Activated CD4-positive, CD25-positive, alpha-beta regulatory T cell treated with anti-CD3 and anti-CD28 coated beads, Interleukin-2, amount 50 U/mL, for 24 hours (primary cell): Measurements from ENCODE around the gene IGSF3.
A peak's percentile ranks its signal among the peaks of the same experiment; 100 is the strongest.

ENCODE experiments used
- ATAC-seq, 2 donors: fragments of 150-1000 bp; cut with Tn5 transposase; one replicate each; pipeline ENCODE4 v1.10.0; 2021; ENCODE audit warnings: mild to moderate bottlenecking in 1 of 2, moderate library complexity in 1 of 2

Gene IGSF3

DNA sequence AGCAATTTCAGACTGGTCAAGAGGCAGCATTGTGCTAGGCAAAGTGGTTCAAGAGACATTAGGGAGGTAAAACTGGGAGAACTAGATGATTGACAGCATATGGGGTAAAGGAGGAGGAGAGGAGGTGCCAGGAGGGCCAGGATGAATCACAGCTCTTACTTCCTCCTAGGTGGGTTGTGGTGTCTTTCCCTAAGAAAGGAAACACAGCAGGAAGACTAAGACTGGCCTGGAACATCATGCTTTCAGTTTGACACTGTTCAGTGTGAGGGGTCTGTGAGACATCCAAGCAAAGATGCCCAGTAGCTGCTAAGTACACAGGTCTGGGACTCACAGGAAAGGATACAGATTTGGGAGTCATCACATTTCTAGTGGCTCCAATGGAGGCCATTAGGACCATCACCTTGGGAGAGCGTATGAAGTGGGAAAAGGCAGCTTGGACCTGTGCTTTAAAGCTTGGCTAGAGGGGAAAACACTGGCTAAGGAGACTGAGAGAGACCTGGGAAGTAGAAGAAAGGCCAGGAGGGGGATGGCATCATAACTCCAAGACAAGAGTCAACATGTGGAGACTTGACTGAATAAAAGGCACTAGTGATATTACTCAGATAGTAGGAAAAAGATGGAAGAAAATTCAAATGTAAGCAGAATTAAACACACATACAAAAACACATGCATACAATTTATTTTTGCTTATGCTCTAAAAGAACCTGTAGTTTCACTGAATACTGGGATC lies 114.0 kb downstream of the IGSF3 start:
- no peak for ATAC-seq

DNA sequence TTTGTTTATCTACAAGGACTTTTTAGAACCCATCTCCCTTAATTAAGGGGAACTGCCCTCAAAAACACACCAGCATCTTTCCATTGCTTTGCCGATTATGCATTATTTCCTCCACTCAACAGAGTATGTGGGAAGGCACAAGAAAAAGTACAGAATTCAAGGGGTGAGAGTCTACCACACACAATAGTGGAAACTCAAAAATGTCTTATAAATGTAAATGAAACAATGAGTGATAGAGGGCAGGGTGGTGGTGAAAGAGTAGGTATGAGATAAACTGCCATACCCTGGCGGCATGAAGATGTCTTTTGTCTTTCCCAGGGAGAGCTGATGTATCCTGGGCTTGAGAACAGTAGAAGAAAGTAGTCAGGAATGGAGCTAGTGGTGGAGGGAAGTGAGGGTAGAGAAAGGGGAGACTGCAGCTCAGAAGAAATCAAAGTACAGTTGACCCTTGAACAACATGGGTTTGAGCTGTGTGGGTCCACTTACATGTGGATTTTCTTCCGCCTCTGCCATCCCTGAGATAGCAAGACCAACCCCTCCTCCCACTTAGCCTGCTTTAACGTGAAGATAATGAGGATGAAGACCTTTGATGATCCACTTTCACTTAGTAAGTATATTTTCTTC lies 121.1 kb downstream of the IGSF3 start:
- peak in 1 of 2 donors; percentile 36 for ATAC-seq

DNA sequence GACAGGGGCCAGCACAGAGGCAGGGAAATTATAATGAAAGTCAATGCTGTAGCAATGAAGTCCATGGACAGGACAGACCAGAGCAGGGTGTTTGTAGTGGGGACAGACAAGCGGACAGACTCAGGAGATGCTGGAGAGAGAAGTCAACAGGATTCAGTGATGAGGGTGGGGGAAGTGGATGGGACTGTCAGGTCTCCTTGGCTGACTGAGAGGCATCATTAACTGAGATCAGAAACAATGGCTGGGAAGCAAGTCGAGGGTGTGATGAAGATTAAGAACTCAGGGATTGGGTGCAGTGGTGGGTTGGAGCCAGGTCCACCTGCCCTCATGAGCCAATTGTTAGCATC lies 122.2 kb downstream of the IGSF3 start:
- no peak for ATAC-seq

DNA sequence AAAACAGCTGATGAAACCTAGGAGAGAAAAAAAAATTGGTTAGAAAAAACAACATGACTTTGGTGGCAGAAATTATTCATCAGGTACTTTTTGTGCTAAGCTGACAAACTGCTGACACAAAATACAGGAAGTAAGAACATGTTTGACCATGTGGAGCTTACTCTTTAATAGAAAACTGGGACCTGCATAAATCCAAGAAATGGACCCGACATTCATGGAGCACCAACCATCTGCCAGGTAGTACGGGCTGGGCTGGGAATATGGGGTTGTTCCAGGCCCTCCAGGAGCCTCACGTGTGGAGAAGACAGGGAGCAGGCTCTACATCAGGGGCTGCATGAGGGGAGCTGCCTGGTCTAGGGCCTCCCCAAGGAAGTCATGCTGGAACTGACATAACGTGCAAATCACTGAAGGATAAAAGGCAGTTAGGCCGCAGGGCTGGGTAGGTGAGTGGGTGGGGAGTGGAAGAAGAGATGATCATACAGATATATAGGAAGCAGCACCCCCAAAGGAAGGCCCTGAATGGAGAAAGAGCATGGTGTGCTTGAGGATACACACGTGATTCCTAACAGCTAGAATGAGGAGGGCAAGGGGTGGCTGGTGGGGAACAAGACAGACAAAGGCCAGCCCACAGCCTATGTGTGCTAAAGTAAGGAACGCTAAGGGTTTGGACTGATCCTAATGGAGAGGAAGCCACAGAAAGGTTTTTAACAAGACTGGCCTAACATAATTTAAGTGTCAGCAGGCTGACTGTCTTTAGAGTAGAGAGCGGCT lies 122.8 kb downstream of the IGSF3 start:
- peak; percentile 41 to 48 for ATAC-seq

DNA sequence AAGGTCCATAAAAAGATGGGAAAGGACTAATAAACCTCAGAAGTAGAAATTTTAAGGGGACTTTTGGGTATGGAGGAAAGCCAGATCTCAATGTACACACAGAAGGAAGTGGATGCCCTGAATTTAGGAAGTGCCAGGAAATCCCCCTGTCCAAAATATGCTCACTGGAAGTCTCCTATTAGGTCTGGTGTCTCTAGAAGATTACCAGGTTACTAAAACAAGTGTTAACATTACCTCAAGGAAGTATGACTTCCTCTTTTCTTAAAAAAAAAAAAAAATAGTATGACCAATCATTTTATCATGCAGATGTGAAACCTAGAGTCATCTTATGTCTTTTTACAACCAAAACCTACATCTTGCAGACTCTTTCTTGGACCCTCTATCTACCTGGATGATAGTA lies 127.4 kb downstream of the IGSF3 start:
- peak; percentile 39 to 40 for ATAC-seq

DNA sequence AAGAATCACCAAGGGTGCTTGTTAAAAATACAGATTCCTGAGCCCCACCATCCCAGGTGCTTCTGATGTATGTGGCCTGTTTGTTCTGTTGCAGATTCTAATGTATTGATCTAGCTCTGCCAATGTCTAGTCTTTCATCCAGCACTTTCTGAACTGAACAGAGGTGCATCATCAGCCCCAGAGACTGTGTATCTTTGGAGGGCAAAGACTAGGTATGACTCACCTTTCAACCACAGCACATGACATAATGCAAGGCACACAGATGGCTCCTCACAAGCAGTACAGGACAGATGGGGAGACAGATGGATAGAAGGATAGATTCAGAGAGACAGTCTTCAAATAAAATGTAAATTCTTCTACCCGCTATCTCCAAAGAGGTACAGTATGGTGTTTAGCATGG lies 129.0 kb downstream of the IGSF3 start:
- peak; percentile 91 to 92 for ATAC-seq

DNA sequence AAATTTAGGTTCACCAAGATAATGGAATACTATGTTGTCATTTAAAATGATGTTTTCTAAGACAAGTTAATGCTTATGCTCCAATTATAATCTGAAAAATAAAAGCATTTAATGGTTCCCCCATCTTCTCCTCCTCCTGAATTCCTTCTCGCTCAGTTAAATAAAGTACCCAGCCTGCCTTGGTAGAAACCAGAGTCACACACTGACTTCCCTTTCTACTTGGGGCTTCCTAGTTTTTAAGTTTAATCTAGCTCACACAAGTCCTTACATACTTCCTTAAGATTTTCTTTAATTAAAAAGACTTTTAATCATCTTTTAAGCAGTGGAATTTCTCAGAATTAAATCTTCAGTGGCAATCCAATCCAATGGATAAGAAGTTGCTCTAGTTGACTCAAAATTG lies 129.6 kb downstream of the IGSF3 start:
- ATAC-seq = no peak

DNA sequence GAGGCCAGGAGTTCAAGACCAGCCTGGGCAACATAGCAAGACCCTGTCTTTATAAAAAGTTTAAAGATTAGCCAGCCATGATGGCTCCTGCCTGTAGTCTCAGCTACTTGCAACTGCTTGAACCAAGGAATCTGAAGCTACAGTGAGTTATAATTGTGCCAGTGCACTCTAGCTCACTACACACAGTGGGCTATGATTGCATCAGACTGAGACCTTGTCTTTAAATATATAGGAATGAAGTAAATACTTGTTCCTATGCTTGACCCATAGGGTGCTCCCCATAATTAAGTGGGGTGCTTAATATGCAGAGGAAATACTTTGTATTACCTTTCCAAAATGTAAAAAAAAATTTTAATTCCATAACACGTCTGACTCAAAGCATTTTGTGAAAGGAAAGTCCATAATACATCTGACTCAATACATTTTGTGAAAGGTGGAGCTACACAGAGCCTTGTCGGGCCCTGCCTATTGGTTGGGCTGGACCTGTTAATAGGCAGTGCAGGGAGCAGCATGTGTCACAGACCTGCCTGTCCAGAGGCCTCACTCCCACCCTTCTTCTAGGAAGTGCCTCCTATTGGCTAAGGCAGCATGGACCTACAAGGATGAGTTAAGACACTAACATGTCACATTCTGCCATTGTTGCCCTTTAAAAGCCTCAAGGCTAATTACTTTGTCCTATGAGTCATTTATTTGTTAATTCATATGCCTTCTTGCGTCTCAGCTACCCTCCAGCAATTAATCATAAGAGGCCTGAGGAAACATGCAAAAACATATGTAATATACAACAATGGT lies 130.3 kb downstream of the IGSF3 start:
- ATAC-seq = peak; percentile 40 to 49

DNA sequence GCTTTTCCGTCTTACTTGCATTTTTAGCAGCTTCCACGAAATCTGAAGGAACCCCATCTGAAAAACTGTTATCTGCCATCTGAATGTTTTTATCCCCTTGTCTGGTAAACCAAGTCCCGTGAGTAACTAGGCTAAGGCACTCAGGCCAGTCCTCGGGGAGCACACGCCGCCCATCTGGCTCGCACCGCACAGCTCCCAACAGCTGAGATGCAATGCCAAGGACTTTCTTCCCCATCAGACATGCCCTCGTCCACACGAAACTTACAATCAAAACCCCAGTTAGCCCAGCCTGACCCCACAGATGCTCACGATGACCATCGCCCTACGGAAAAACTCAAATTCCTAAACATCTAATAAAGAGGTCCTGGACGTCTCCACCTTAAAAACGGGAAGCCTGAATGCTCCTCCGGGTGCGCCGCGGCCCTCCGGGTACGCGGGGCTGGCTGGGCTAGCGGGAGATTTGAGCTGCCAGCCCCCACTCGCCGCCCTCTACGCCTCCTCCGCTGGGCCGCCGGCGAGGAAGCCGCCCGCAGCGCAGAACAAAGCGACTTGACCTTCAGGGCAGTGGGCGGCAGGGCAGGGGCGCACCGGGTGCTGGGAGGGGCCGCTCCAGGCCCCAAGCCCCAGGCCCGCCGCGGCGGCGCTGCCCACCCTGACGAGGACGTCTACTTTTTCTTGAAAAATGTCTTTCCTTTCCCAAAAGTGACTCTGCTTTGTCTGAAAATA lies 133.4 kb downstream of the IGSF3 start:
- ATAC-seq = no peak

DNA sequence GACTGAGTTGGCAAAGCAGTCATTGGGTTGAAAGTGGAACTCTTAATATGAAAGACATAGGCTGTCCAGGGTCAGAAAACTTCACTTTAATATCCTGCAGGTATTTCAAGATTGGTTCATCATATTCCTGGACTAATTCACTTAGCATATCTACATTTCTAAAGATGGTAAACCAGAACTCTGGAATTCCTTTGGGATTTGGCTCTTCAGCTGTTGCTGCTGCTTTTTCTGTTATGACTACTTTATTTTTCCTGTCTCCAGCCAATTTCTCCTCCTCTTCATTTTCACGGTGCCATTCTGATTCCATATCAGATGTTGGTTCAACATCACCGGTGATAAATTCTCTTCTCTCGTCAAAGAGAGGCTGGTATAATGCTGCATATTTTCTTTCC lies 134.1 kb downstream of the IGSF3 start:
- no peak for ATAC-seq

DNA sequence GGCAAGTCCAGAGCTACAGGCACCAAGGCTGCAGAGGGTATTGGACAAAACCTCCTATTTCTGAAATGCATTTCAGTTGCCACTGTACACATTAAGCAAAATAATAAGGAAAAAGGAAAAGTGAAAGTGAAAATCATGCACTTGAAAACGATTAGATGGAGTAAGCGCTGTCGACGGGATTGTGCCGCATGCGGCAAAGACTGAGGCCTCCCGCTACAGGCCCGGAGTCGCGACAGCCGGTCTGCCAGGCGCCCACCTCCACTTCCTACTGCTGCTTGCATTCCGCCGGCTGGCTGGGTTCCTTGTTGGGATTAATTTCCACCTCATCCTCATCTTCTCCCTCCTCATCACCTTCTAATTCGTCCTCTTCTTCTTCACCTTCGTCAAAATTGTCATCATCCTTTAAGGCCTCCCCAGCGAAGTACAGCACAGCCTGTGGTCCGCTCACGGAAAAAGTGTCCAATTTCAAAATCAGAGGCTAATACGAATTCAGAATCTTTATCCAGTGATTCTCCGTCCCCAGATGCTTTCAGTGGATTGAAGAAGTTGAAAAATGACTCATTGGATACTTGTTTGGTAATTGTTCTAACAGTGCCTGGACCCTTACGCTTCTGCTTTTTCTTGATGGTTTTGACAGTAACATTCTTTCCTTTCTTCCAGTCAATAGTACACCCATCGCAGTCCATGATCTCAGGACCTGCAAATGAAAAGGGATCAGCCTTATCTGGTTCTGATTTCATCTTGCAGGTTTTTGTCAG lies 134.7 kb downstream of the IGSF3 start:
- no peak for ATAC-seq

DNA sequence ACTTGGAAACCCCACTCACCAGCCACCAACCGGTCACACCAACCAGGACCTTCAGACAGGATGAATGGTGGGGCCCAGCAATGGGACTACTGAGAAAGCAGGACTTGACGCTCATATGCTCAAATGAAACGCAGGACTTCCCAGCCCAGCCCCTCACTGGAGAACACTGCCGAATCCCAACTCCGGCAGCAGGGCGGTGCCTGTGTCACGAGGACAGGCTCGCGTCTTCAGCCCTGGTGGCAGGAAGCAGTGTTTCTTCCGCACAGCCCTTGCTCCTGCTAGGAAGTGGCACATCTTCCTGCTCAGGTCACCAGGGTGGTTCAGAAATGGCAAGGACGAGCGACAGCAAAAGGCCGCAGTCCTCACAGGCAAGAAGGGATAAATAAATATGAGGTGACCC lies 135.6 kb downstream of the IGSF3 start:
- ATAC-seq = no peak

DNA sequence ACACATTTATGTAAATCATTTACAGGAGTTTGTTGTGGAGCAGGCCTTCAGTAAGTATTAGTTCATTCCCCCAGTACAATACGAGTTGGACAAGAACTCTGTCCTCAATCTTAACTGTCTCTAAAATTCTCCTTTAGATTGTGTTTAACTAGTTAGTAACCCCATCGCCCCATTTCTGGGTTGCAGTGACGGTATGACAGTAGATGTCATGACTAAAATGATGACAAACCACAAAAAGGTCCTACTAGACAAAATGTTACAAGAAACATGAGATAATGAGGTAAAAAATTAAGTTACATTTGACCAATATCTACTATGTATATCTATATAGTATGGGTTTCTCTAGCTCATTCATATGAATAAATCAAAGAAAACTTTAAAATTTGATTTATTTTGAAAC lies 137.9 kb downstream of the IGSF3 start:
- no peak for ATAC-seq

DNA sequence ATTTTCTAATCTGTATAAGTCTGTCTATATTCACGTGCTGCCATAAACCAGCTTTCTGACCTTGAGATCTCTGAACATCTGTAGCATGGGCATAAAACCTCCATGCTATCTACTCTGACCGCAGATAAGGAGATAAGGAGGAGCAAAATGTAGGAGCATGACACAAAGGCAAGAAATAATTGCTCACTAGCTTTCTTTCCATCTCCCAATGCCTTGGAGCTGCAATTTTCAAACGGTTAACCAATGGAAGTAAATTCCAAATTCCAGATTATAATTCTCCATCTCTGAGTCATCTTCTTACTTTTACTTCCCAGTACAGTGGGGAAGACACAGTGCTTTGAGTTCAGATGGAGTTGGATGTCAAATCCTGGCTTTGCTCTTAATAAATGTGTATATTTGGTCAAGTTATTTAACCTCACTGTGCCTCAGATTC lies 138.3 kb downstream of the IGSF3 start:
- ATAC-seq = no peak

DNA sequence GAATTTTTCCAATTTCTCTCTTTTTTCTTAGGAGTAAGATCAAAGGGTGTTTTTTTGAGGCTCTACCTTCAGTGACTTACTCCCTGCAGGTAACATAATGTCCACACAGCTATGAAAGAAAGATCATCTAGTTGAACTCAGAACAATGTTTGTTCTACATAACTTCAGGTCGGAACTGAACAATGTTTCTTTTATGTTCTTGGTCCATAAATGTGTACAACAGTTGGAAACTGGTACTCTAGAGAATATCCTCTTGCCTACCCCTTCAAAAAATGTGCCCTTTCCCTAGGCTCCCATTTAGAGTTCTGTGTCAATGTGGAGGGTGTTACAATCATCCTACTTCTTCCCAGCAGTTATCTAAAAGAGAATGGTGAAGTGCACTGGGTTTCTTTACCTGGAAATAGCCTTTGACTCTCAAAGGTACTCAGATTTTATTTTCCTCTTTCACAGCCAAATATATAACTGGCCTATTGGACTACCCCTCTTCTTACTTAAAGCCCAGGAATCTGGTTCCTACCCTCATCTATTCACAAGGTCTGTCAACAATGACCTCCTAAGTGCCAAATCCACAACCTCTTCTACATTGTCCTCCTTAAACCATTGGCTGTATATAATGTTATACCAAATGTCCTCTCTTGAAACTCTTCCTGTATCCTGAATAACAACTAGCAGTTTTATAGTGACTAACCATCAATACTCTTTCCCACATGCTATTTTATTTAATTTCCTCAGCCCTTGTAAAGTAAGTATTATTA lies 139.0 kb downstream of the IGSF3 start:
- no peak for ATAC-seq

DNA sequence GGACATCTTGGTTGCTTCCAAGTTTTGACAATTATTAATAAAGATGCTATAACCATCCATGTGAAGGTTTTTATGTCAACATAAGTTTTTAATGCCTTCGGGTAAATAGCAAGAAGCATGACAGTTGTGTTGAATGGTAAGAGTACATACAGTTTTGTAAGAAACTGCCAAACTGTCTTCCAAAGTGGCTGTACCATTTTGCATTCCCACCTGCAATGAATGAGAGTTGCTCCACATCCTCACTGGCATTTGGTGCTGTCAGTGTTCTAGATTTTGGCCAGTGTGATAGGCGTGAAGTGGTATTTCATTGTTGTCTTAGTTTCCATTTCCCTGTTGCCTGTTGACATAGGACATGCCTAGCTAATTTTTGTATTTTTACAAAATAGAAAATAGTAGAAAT lies 142.1 kb downstream of the IGSF3 start:
- no peak for ATAC-seq
